Kidney glomerular epithelial cell (primary cell): ENCODE data around the gene XRCC4.
"Not testable (repeated sequence)": the region's sequence is repeated elsewhere in the genome, so short reads cannot be mapped to it uniquely, and the experiment has no call there.

Source experiments
- DNase-seq: peaks from one replicate; lab custom pipeline; 2025; lab: John Stamatoyannopoulos, UW

Gene XRCC4

DNA sequence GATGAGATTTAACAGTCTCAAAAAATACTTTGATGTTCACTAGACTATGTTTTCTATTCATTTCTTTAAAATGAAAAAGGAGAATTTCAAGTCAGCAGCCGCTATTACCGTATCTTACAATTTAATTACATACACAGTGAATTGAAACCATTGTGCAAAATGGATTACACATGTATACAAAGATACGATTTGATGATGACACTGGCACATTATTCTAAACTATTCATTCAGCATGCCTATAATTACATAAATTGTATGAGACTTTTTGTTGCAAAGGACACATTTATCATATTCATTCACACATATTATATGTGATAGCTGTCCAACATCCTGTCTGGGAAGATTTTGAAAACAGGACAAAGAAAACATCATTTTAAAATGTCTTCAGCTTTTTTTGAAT is 275.9 kb downstream of the XRCC4 start:
- DNase-seq, result no peak

DNA sequence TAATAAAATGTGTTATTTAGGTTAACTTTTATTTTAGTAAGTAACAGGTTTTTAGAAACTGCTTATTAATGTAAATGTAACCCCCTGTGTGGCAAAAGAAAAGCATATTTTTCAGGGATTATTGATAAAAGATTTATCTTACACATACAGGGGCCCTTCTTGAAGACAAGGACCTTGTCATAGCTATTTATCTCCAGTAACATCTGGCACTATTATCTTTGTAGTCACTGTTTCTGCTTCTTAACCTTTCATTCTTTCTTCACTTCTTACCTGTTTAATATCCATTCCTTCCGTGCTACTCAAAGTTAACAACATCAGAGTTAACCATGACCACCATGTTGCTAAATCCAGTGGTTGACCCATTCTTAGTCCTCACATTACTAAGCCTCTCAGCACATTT is 276.4 kb downstream of the XRCC4 start:
- no peak for DNase-seq

DNA sequence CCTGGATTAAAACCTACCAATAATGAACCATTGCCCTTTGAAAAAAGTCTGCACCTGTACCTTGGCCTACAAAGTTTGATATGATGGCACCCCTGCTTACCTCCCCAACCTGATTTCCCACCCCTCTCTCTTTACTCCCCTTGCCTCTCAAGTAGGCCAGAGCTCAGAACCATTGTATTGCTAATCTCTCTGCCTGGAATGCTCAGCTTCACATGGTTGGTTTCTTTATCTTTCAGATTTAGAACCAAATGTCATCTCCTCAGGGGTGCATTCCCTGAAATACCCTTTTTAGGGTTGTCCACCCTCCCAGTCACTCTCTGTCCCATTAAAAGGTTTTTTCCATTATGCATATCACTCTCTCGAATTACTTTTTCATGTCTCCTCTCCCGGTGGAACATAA is 277.6 kb downstream of the XRCC4 start:
- DNase-seq, result no peak

DNA sequence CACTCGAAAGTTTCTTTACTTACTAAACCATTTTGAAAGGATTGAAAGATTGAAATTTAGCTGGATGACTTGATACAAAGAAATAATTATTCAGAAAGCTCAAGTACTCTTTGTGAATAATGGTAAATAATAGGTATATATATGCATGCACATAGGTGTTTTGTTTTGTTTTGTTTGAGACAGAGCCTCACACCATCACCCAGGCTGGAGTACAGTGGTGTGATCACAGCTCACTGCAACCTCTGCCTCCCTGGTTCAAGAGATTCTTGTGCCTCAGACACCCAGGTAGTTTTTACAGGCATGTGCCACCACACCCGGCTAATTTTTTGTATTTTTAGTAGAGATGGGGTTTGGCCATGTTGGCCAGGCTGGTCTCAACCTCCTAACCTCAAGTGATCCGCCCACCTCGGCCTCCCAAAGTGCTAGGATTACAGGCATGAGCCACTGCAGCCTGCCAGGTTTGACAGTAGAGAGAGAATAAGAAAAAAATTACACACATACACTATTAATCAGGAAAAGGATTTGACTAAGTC is 278.2 kb downstream of the XRCC4 start:
- DNase-seq, result not testable (repeated sequence)

DNA sequence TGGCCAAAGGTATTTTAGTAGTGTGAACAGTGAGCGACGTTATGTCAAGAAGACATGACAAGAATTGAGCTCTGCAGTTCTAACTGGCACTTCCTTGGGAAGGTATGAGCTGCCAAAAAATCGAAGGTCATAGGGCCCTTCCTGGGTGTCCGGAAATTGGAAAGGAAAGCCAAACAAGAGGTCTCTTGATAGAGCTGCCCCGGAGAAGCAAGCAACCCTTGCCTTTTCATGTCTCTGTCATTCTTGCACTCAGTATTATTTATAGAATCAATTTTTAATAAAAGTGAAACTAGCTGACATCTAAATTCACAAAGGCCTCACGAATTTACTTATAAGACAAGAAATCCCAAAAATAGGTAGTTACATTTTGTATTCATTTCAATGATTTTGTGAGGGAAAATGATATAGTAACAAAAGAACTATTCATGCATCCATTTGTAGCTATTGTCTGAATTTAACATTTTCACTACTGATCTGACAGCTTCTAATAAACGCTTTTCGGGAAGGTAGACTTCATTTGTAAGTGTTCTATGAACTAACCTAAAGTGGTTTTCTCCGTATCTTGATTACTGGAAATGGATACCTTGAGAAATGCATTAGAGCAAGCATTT is 280.4 kb downstream of the XRCC4 start:
- DNase-seq, result no peak

DNA sequence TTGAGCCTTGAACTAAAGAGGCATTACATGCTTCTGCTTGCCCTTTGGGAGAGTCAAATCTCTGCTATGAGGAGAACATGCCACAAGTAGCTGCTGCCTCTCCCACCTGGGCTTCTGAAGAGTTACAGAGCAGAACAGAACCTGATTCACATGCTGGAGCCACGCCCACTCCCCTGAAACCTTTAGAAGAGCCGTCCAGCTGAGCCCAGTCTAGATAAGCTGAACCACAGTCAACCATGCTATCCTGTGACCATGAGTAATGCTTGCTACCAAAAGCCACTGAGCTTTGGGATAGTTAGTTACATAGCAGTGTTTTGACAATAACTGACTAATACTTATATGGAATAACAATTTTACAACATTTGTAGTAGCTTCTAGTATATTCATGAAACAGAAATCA is 283.2 kb downstream of the XRCC4 start:
- no peak for DNase-seq

DNA sequence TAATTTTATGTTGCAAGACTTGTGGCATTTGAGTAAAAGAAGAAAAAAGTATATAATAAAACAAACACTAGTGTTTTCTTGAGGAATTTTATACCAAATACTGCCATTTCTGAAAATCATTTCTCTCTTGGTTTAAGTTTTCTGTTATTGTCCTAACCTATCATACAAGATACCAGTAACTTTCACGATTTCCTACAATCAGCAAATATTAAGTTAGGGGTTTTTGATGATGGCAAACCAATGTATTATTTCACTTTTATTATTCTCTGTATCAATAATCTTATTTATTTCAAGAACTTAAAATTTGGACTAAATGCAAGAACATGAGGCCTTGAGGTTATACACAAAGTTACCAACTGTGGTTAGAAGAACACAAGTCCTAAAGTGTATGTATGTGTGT is 285.2 kb downstream of the XRCC4 start:
- no peak for DNase-seq

DNA sequence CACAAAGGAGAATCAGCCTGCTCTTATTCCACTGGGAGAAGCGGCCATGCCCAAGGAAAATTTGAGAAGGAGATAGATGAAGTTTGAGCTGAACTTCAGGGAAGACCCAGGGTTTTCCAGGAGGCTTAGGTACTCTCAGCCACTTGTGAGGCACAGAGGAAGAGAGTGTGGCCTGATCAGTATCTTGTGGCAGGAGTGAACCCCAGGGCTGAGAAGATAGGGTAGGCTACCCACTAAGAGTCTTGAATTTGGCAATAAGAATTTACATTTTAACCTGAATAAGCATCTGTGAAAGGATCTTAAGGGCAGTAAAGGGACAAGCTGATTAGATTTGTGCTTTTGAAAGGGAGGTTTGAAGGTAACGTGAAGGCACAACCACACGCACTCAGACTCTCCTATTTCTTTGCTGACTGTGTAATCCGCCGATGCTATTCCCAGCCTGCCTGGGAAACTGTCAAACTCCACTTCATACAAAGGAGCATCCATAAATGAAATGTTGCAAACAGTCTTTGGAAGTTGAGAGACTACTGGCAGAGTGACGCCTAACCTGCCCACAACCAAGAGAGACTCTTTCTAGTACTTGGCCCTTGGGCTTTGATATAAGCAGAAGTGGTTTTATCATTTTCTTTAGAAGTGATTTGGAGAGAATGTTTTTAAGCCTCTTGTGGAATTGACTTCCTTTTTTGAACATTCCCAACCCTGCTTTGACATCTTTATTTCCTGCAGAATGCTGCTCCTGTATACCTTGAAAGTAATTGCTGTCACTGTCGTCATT is 286.0 kb downstream of the XRCC4 start:
- DNase-seq, result no peak

DNA sequence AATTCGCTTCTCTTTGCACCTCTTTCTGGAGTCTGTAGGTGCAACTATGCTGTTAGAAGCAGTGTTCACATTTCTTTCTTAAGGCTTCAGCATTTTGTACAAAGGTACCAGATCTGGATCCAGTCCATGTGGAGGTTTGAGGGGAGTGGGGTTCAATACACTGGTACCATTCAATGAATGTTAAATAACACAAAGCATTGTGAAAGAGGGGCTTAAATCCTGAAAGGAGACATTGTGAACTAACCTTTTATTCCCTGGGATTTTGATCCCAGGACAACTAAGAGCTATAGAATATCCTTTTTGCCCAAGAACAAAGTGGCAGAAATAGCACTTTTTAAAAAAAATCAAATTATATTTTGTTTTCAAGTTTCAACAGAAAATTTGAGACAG is 286.5 kb downstream of the XRCC4 start:
- DNase-seq, result no peak

DNA sequence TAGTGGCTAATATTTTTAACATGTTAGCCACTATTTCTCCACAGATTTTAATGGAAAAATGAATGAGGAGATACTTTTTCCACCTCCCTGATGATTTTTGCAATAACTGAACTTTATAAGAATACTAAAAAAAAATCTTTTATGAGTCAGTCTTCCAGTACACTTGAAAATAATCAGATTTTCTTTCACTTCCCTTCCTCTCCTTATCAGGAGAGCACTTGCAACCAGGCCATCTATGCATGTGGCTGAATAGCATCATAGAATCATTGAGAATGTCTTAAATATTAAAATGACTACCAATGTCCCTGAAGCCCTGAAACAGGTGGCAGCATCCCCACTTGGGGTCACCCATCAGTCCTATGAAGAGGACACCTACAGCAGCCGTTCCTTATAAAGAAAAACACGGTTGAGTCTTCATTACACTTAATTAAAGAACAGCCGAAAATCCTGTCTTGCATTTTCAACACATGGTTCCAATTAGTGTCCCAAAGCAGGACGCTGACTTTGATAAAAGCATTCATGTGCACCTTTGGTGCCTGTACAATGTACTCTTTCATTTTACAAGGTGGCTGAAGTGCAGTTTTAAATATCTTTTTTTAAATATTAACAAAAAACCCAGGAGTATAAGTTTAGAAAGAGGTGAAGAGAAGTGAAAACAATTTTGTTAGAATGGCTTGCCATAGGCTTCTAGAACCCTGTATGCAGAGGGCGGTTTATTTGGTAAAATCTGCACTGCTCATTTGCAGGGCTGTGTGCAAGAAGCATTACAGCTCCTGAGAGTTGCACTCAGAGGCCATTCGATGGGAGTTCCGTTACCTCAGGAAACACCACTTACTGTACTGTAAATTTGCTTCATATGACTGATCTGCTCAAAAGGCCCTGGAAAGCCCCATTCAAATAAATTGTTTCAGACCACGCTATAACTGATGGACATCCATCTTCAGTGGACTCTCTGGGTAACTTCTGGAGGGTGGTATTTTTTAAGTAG is 287.3 kb downstream of the XRCC4 start:
- DNase-seq, result no peak

DNA sequence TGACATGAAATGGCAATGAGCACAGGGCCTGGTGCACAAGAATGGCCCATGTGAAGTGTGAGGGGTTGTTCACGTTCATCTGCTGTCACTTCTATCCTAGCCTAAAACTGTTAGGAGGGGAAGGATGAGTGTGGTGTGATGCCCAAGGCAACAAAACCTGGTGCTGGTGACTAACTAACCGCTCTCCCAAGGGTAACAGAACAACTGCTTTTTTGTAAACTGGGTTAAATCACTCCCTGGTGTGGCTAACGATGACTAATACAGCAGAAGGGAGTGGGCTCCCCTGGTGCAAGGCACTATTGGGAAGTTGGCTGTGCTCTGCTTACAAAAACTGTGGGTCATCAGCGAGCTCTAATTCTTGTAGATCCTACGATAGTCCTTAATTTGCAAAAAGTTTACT is 291.0 kb downstream of the XRCC4 start:
- DNase-seq, result no peak

DNA sequence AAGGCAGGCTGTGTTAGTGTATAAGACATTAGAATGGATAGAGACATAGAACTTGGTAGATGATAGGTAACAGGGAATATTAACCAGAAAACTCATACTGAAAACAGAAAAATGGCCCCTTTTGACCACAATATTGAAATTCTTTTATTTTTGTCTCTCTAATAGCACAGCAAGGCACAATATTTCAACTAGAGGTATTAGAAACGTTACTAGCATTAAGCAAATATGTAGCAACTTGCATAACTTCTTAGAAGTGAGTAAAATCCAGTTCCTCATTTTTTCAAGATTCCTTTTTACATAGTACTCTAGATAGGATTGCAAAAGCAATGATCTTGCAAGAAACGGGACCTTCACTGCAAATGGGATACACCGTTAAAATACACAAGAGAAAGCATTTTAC is 291.5 kb downstream of the XRCC4 start:
- DNase-seq, result no peak

DNA sequence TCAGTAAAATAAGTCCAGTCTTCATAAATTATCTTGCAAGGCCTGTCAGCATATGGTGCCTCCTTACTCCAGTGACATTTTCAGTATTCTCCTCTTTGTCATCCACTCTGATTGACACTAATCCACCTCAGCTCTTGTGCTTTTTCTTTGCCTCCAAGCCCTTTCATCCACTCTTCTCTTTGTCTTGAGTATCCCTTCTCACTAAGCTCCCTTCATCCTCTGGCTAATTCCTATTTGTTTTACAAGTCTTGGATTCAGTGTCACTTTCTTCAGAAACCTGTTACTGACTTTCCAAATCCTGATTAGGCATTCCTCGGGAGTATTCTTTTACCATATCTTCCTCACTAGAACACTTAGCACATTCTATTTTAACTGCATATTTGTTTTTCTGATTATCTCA is 293.6 kb downstream of the XRCC4 start:
- no peak for DNase-seq

DNA sequence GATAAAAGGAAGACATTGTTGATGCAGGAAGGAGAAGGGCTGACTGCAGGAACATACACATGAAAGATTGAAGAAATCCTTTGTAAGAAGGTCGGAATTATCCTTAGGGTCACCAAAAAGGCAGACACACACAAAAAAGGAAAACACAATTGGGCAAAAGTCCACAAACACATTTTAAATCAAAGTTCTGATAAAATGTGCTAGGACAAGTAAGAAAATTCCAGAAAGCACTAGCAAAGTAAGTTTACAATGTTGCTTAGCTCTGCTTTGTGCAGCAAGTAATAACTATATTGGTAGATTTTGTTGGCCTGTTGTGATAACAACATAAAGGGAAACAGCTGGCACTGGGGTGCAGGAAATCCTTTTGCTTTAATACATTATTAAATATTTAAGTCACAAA is 294.4 kb downstream of the XRCC4 start:
- DNase-seq, result no peak

DNA sequence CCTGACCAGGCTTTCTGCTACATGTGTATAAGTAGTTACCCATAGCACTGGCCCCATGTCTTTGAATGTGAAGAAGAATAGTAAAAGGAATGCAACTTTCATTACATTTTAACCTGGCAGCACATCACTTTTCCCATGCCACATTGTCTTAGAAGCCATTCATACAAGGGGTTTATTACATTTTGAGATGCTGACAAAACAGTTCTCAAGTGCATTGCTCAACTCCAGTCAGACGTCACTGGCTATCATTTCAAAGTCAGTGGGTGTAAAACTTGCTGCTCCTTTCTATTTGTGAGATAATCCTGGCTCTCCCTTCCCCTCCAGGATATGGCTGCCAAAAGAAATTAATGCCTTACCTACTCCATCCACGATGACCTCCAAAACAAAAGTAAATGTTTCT is 297.2 kb downstream of the XRCC4 start:
- DNase-seq, result peak; percentile 44

DNA sequence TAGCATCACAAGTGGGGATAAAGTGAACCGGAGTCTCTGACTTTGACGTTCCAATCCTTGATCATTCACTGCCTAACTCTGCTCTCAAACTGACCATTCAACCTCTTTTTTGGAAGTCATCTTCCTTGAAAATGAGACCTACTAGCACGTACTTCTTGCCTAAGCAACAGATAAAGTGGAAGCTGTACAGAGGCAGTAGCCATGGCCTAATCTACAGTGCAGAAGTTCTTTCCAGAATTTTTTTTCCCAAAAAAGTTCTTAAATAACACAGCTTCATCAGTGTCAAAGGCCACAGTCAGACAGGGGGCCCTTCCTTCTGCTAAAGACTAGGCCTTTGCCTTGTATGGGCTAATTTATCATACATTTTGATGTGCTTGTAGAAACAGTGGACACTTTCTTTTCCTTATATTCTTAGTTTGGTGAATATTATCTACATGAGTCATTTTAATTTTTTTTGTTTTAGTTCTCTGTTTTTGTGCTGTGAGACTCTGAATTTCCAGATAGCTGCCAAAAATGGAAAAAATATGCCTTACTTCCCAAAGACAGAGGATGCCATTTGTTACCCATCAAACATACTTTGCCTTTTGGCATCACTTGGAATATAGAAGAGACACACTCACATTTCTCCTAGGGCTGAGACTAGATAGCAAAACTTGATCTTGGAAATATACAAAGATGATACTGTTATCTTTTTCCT is 297.9 kb downstream of the XRCC4 start:
- DNase-seq, result no peak

DNA sequence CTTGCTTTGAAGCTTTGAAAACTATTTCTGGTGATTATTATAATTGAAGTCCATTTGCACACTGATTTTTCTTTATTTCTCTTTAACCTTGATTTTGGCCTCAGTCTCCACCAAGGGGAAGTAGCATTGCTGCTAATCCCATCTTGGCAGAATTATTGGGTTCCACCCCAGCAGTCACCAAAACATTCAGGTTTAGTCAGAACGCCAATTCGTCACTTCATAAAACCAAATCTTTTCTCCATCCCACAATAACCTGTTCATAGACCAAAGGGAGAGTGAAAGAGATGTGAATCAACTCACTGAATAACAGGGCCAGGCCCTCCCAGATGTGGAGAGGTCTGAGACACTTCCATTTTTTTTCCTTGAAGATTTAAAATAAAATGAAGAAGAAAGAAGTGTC is 299.1 kb downstream of the XRCC4 start:
- DNase-seq, result no peak

DNA sequence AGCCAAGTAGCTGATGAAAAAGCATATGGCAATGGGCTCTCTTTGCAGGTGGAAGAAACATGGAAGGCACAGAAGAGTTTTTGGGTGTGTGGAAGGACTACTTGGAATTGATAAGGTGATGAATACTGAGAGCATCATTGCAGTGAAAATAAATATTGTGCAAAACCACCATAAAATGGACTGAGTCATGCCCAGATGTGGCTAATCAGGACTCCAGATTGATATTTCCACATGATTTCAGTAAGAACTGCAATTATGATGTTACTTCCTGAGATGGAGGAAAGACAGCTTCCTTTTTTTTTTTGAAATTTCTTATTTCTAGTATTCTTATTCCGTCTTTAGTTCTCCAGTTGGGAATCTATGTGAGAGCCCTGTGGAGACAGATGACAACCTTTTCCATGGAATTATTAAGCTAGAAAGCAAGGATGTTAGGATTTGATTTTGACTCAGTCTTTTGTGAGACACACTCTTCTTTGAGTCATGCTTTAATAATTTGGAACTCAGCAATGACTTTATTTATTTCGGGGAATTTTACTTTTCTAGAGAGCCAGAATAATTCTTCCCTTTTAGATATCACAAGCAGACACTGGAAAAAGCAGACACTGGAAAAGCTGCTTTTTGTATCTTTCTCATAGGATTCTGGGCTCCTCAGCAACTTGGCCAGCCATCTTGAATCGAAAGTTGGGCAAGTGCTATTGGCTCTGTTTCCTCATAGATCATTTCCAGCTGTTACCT is 300.0 kb downstream of the XRCC4 start:
- DNase-seq, result no peak

DNA sequence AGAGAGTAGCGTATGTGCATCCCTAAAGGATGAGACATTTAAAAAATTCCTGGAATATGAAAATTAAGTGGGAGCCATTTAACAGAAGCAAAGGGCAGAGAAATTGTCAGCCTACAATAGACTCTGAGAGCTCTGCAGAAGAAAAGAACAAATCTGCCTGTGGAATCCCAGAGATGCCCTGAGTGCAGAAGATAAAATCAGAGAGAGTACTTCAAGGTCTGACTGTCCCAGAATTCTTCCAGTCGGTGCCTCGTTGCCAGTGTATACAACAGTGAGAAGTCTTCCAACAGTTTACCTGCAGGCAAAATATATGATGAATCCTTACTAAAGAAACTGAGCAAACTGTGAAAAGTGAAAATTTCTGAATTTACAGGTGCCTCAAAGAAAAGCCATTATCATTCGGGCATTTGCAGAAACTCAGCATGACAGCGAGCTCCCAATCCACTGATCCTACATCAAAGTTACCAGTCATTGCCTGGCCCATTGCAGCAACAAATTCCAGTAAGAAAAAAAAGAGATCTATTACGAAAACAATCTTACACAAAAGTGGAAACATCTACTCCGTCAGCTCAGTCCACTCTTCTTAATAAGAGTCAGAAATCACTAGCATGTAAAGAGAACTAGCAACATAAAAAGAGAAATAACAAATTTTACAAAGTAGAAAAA is 301.4 kb downstream of the XRCC4 start:
- no peak for DNase-seq

DNA sequence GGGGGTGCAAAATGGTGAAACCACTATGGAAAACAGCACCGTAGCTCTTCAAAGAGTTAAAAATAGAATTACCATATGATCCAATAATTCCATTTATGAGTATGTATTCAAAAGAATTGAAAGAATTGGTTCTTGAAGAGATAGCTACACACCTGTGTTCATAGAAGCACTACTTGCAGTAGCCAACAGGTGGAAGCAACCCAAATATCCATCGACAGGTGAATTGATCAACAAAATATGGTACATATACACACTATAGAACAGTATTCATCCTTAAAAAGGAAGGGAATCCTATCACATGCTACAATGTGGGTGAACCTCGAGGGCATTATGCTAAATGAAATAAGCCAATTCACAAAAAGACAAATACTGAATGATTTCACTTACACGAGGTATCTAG is 308.5 kb downstream of the XRCC4 start:
- no peak for DNase-seq

DNA sequence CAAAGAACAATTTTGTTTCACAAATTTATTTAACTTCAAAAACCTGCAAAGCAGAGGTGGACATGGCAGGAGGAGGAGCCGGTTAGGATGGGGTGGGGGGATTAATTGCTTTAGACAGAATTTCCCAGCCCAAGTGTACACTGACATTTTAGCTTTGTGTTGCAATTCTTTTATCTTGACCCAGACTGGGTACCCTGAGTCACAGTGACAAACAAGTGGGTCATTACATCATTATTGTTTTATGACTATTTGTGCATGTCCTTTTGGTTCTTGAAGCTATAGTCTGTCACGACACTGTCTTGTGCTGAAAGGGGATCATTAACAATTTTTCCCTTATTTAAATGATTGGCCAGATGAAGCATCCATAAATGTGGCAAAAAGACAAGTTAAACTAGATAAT is 309.7 kb downstream of the XRCC4 start:
- no peak for DNase-seq
